ENCODE results near the gene DNAH3. TPM values are rescaled to one million over a fixed set of nuclear protein-coding genes. Genes with fewer than 3 reads are reported as not detected.

Gene DNAH3
- total and polyA plus RNA-seq, 10 donors, result 0.02 to 0.03 TPM; not detected in 8

DNA sequence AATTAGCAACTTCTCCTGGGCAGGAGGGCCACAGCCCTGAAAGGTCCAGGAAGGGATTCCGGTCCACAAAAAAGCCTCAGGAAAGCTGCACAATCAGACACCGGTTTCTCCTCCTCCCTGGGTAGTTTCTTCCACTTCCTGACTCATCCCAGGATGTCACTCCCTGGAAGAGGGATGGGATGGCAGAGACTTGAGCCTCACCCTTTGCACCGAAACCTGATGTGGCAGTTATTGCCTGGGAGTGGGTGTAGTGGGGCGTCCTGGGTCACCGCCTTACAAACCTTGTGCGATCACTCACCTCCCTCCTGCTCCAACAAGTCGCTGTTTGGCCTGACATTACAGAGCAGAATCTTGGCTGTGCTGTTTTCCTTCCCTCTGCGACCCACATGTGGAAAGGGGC is 179.2 kb downstream of the DNAH3 start:
- no peak overlapping the region for H3K4me3 ChIP-seq
- WGBS, 5 donors, result 82 to 93% (median 84%) methylated on average over 7 to 8 of the region's 8 CpGs
- intact Hi-C loops (cut with DNase I; ENCODE audit: low total_unique reads), result no loop called here
- TF ChIP-seq, protein P1, sequence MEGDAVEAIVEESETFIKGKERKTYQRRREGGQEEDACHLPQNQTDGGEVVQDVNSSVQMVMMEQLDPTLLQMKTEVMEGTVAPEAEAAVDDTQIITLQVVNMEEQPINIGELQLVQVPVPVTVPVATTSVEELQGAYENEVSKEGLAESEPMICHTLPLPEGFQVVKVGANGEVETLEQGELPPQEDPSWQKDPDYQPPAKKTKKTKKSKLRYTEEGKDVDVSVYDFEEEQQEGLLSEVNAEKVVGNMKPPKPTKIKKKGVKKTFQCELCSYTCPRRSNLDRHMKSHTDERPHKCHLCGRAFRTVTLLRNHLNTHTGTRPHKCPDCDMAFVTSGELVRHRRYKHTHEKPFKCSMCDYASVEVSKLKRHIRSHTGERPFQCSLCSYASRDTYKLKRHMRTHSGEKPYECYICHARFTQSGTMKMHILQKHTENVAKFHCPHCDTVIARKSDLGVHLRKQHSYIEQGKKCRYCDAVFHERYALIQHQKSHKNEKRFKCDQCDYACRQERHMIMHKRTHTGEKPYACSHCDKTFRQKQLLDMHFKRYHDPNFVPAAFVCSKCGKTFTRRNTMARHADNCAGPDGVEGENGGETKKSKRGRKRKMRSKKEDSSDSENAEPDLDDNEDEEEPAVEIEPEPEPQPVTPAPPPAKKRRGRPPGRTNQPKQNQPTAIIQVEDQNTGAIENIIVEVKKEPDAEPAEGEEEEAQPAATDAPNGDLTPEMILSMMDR (IDR thresholded peaks at IDR 0.05 in 8 of 11, conservative IDR thresholded peaks at IDR 0.05 in 3 of 11), result no peak
- no peak for TF ChIP-seq POLR2AphosphoS5 (IDR thresholded peaks at IDR 0.05)
- TF ChIP-seq POLR2A (IDR thresholded peaks at IDR 0.05), result no peak
- no peaks in the 10 kb centered on the region for H3K9me3 ChIP-seq
- H3K4me1 ChIP-seq, result no peaks in the 10 kb centered on the region
- DNase-seq, result peak; percentile 21
- peaks cover 0 to 5% (median 0%) of the 10 kb centered on the region in 7 donors for H3K27me3 ChIP-seq (replicated peaks in 1 of 7)
- H3K36me3 ChIP-seq, result no peaks in the 10 kb centered on the region
- no peak overlapping the region for H3K27ac ChIP-seq

DNA sequence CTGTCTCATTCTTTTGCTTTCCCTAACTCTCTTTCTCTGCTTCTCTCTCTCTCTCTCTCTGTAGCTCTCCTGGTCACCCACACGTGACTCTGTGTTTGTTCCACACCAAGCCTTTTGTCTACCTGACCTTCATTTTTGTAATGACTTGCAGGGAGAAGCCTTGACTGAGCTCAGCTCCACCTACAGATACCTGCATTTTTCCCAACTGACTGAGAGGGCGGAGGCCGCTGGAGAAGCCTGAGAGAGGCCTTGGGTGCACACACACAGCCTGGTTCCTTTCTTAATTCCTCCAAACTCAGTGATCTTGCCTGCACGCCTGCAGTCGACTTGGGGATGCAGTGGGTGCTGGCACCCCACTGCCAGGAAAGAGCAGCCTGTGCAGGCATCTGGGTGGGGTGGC is 181.3 kb downstream of the DNAH3 start:
- Histone ChIP-seq H3K27ac (no peak overlapping the region), H3K36me3 (no peaks in the 10 kb centered on the region), H3K27me3 (replicated peaks in 1 of 7) (no peaks in the 10 kb centered on the region), H3K4me1 (no peaks in the 10 kb centered on the region), H3K9me3 (no peaks in the 10 kb centered on the region), H3K4me3 (no peak overlapping the region)
- DNase-seq, result no peak
- 79 to 94% (median 84%) methylated on average over 5 of the region's 5 CpGs for WGBS, 5 donors
- TF ChIP-seq POLR2AphosphoS5 (IDR thresholded peaks at IDR 0.05), result no peak
- TF ChIP-seq, protein P1 (IDR thresholded peaks at IDR 0.05 in 8 of 11, conservative IDR thresholded peaks at IDR 0.05 in 3 of 11), result no peak
- no peak for TF ChIP-seq POLR2A (IDR thresholded peaks at IDR 0.05)
- intact Hi-C loops (cut with DNase I; ENCODE audit: low total_unique reads), result no loop called here

DNA sequence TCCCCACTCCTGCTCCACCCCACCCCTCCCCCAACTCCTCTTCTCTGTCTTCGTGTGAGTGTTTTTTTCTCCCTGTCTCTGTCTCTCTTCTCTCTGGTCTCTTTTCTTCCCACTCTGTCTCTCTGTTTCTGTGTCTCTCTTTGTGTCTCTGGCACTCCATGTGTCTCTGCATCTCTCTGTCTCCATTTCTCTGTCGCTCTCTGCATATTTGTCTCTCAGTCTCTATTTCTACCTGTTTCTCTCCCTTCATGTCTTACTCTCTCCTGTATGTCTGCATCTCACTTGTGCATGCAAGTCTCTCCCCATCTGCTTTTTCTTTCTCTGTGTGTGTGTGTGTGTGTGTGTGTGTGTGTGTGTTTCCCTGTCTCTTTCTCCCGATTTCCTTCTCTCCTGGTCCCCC is 181.9 kb downstream of the DNAH3 start:
- H3K4me3 ChIP-seq, result no peak overlapping the region
- DNase-seq, result no peak
- TF ChIP-seq, protein P1 (IDR thresholded peaks at IDR 0.05 in 8 of 11, conservative IDR thresholded peaks at IDR 0.05 in 3 of 11), result no peak
- no peak for TF ChIP-seq POLR2A (IDR thresholded peaks at IDR 0.05)
- TF ChIP-seq POLR2AphosphoS5 (IDR thresholded peaks at IDR 0.05), result no peak
- 64 to 76% (median 68%) methylated on average over 3 of the region's 3 CpGs for WGBS, 5 donors
- no peaks in the 10 kb centered on the region for H3K27me3 ChIP-seq (replicated peaks in 1 of 7)
- no peaks in the 10 kb centered on the region for H3K9me3 ChIP-seq
- H3K27ac ChIP-seq, result no peak overlapping the region
- H3K36me3 ChIP-seq, result no peaks in the 10 kb centered on the region
- intact Hi-C loops (cut with DNase I; ENCODE audit: low total_unique reads), result no loop called here
- no peaks in the 10 kb centered on the region for H3K4me1 ChIP-seq

DNA sequence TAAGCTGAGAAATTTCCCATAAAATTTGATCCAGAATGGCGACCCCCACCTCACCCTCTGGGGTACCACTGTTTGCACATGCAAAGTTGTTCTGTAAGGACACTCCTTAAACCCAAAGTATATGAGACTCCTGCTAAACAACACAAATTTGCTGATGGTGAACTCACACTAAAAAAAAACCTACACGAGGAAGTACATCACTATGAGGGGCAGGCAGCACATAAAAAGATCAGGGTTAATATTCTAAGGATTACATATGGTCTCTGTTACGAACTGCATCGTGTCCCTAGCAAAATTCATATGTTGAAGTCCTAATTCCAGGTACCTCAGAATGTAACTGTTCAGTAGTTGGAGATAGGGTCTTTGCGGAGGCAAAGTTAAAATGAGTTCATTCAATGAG is 189.7 kb downstream of the DNAH3 start:
- Histone ChIP-seq H3K36me3 (no peaks in the 10 kb centered on the region), H3K4me3 (no peak overlapping the region), H3K4me1 (no peaks in the 10 kb centered on the region), H3K27me3 (replicated peaks in 1 of 7) (no peaks in the 10 kb centered on the region), H3K27ac (no peak overlapping the region), H3K9me3 (no peaks in the 10 kb centered on the region)
- intact Hi-C loops (cut with DNase I; ENCODE audit: low total_unique reads), result no loop called here
- 73 to 93% (median 83%) methylated on average over 5 of the region's 5 CpGs for WGBS, 5 donors
- DNase-seq, result no peak
- TF ChIP-seq, protein P1 (IDR thresholded peaks at IDR 0.05 in 8 of 11, conservative IDR thresholded peaks at IDR 0.05 in 3 of 11), result no peak
- TF ChIP-seq POLR2A (IDR thresholded peaks at IDR 0.05) (no peak), POLR2AphosphoS5 (IDR thresholded peaks at IDR 0.05) (no peak)
